Gastroesophageal sphincter (tissue), 3 donors: Measurements from ENCODE around the gene PTPRN2.

Experiments used
- CTCF ChIP-seq, 4 experiments: fragments of 200-600 bp in 2 of 4; fragments of 450-650 bp in 2 of 4; sonication (generic) in 1 of 4; IDR thresholded peaks; one replicate each; pipeline ENCODE4 v1.5.1; 2017 to 2019; ENCODE audit warnings: antibody characterized with exemption in 4 of 4, mild to moderate bottlenecking in 2 of 4, moderate library complexity in 2 of 4
- EP300 ChIP-seq: sonication (generic); formaldehyde crosslinking; IDR thresholded peaks from one replicate; pipeline ENCODE4 v1.6.1; 2017; ENCODE audit warnings: antibody characterized with exemption, mild to moderate bottlenecking
- POLR2A ChIP-seq, 2 donors: fragments of 450-650 bp; IDR thresholded peaks; one replicate each; pipeline ENCODE4 v1.6.1; 2017; ENCODE audit warnings: antibody characterized with exemption in 2 of 2, mild to moderate bottlenecking in 2 of 2, moderate library complexity in 1 of 2
- POLR2AphosphoS5 ChIP-seq: sonication (generic); formaldehyde crosslinking; IDR thresholded peaks from one replicate; pipeline ENCODE4 v1.6.1; 2017; ENCODE audit warnings: antibody characterized with exemption

GRCh38 chr7:158018971-158019645 lies 568.5 kb downstream of the PTPRN2 start:
- TF ChIP-seq CTCF (IDR thresholded peaks at IDR 0.05): no peak
- TF ChIP-seq POLR2A (IDR thresholded peaks at IDR 0.05): no peak
- no peak for TF ChIP-seq POLR2AphosphoS5
- TF ChIP-seq EP300: no peak
